Testis (tissue), 2 donors: Measurements from ENCODE around the gene CCSER1.

Source experiments
- POLR2A ChIP-seq: fragments of 450-650 bp; IDR thresholded peaks from one replicate; pipeline ENCODE4 v1.6.1; 2017; ENCODE audit warnings: antibody characterized with exemption, mild to moderate bottlenecking, moderate library complexity
- TF ChIP-seq, protein P1 (sequence below), 3 experiments: fragments of 450-650 bp in 2 of 3; fragments of 200-600 bp in 1 of 3; sonication (generic) in 1 of 3; IDR thresholded peaks; one replicate each; pipeline ENCODE4 v1.5.1; 2016 to 2019; ENCODE audit warnings: antibody characterized with exemption in 3 of 3, mild to moderate bottlenecking in 2 of 3, moderate library complexity in 1 of 3

DNA sequence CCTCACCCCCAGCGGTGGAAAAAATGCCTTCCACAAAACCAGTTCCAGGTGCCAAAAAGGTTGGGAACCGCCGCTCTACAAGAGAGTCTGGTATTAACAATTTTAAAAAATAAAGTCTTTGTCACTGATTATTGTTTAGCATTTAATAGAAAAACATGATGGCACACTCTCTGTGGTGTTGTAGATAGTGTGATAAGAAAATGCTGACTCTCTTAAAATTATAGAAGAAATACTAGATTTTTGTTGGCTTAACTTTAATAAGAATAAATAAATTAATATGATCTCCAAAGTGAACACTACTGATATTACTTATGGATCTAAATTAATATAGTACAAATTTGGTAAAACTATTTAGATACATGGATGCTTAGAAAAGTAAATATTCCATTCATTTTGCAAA, 943.5 kb downstream of the CCSER1 start:
- TF ChIP-seq, protein P1, sequence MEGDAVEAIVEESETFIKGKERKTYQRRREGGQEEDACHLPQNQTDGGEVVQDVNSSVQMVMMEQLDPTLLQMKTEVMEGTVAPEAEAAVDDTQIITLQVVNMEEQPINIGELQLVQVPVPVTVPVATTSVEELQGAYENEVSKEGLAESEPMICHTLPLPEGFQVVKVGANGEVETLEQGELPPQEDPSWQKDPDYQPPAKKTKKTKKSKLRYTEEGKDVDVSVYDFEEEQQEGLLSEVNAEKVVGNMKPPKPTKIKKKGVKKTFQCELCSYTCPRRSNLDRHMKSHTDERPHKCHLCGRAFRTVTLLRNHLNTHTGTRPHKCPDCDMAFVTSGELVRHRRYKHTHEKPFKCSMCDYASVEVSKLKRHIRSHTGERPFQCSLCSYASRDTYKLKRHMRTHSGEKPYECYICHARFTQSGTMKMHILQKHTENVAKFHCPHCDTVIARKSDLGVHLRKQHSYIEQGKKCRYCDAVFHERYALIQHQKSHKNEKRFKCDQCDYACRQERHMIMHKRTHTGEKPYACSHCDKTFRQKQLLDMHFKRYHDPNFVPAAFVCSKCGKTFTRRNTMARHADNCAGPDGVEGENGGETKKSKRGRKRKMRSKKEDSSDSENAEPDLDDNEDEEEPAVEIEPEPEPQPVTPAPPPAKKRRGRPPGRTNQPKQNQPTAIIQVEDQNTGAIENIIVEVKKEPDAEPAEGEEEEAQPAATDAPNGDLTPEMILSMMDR (IDR thresholded peaks at IDR 0.05) = no peak
- TF ChIP-seq POLR2A = no peak
